Natural killer cell treated with Interleukin-12 subunit alpha and Interleukin-12 subunit beta and Interleukin-15 and Interleukin-18, amount 100 ng/mL, for 72 hours (primary cell): ENCODE measurements around the gene CAMKK2. TPM values are rescaled to one million over a fixed set of nuclear protein-coding genes. Genes with fewer than 3 reads are reported as not detected.
"Not testable (repeated sequence)": the region's sequence is repeated elsewhere in the genome, so short reads cannot be mapped to it uniquely, and the experiment has no call there.

Experiments used
- ATAC-seq, 2 donors: fragments of 150-1000 bp; cut with Tn5 transposase in 1 of 2; sonication (Bioruptor Pico), chemical (Tn5 transposase) in 1 of 2; 2 replicates each; pipeline ENCODE4 v1.10.0; 2021
- DNase-seq: peaks from one replicate; pipeline ENCODE4 v3.0.0; 2022; ENCODE audit warnings: low spot score
- H3K27ac Mint-ChIP-seq, 2 donors: 1 replicate in 1 of 2; 2 replicates in 1 of 2; pipeline ENCODE4 v1.8.0; 2022; ENCODE audit warnings: mixed read lengths in 2 of 2, mild to moderate bottlenecking in 1 of 2, moderate library complexity in 1 of 2
- H3K27me3 Mint-ChIP-seq, 2 donors: 1 replicate in 1 of 2; 2 replicates in 1 of 2; pipeline ENCODE4 v1.8.0; 2022; ENCODE audit warnings: mixed read lengths in 2 of 2
- H3K36me3 Mint-ChIP-seq: one replicate; pipeline ENCODE4 v1.8.0; 2022; ENCODE audit warnings: mixed read lengths
- H3K4me1 Mint-ChIP-seq, 2 donors: 1 replicate in 1 of 2; 2 replicates in 1 of 2; pipeline ENCODE4 v1.8.0; 2022; ENCODE audit warnings: low read depth in 2 of 2, mixed read lengths in 2 of 2, mild to moderate bottlenecking in 1 of 2
- H3K4me3 Mint-ChIP-seq: one replicate; pipeline ENCODE4 v1.8.0; 2022; ENCODE audit warnings: mixed read lengths
- H3K9me3 Mint-ChIP-seq: 2 replicates; pipeline ENCODE4 v1.8.0; 2022; ENCODE audit warnings: mixed read lengths
- total RNA-seq, 2 donors: library from RNA; stranded (reverse); gene quantifications; one replicate each; pipeline ENCODE4 v1.2.3, GENCODE V29; 2022

The CAMKK2 gene
- total RNA-seq, 2 donors from 2014 or later = 24.7 to 48.4 TPM

GRCh38 chr12:121293603-121294002 lies 2.9 kb downstream of the CAMKK2 start:
- H3K27ac Mint-ChIP-seq = no peak overlapping the region
- peaks cover 6 to 11% of the 10 kb centered on the region in 2 donors for H3K4me1 Mint-ChIP-seq
- no peaks in the 10 kb centered on the region for H3K9me3 Mint-ChIP-seq
- DNase-seq (no peak), ATAC-seq (no peak)
- no peak overlapping the region for H3K4me3 Mint-ChIP-seq
- no peaks in the 10 kb centered on the region for H3K36me3 Mint-ChIP-seq
- H3K27me3 Mint-ChIP-seq = no peaks in the 10 kb centered on the region

DNA sequence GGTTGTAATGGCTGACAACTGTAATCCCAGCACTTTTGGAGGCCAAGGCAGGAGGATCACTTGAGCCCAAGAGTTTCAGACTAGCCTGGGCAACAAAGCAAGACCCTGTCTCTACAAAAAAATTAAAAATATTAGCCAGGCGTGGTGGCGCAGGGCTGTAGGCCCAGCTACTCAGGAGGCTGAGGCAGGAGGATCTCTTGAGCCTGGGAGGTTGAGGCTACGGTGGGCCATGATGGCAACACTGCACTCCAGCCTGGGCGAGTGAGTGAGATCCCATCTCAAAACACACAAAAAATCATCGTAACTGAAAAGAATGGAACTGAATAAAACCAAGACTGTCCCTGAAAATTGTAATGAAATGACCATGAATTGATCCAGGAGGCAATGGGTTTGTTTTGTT lies 6.1 kb downstream of the CAMKK2 start:
- Mint-ChIP-seq H3K4me3 (no peak overlapping the region), H3K27ac (no peak overlapping the region), H3K36me3 (no peaks in the 10 kb centered on the region), H3K4me1 (peaks cover 1 to 5% of the 10 kb centered on the region in 2 donors), H3K27me3 (no peaks in the 10 kb centered on the region), H3K9me3 (no peaks in the 10 kb centered on the region)
- DNase-seq (no peak), ATAC-seq (no peak)

DNA sequence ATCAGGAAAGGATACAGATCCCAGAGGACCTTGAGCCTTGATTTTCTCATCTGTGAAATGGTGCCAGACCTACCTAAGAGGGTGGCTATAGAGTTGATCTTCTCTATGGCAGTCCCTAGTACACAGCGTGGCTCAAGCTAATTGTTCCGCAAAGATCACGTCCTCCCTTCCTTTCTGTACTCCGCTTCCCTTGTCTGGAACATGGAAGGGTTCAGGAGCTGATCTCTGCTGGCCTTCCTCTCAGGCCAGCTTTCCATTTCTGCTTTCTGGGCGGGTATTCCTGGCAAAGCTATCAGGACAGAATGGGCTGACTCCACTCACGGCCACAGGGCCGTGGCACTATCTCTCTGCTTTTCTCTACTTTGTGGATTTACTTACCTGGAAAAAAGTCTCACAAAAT lies 6.5 kb downstream of the CAMKK2 start:
- ATAC-seq (no peak), DNase-seq (no peak)
- H3K27ac Mint-ChIP-seq = no peak overlapping the region
- peaks cover 0 to 2% of the 10 kb centered on the region in 2 donors for H3K4me1 Mint-ChIP-seq
- H3K9me3 Mint-ChIP-seq = no peaks in the 10 kb centered on the region
- H3K27me3 Mint-ChIP-seq = no peaks in the 10 kb centered on the region
- no peak overlapping the region for H3K4me3 Mint-ChIP-seq
- H3K36me3 Mint-ChIP-seq = no peaks in the 10 kb centered on the region

DNA sequence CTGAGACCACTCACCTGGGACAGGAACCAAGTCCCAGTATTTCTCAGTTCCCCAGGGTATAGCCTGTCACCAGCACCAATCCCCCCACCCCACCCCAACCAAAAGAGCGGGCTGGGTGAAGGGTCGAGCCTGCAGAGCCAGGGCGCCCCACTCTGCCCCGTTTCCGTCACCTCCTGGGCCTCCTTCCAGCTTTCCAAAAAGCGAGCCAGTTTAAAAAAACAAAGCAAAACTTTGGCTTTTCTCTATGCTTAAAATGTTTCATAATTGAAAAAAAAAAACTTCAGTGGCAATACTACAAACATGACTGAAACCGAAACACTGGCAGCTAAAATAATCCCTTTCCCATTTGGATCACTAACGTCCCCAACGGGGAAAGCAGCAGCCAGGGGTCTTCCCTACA lies 7.5 kb downstream of the CAMKK2 start:
- no peaks in the 10 kb centered on the region for H3K27me3 Mint-ChIP-seq
- no peaks in the 10 kb centered on the region for H3K36me3 Mint-ChIP-seq
- H3K9me3 Mint-ChIP-seq = no peaks in the 10 kb centered on the region
- H3K4me3 Mint-ChIP-seq = no peak overlapping the region
- DNase-seq = no peak
- H3K27ac Mint-ChIP-seq = no peak overlapping the region
- peaks cover 0 to 2% of the 10 kb centered on the region in 2 donors for H3K4me1 Mint-ChIP-seq
- no peak for ATAC-seq

DNA sequence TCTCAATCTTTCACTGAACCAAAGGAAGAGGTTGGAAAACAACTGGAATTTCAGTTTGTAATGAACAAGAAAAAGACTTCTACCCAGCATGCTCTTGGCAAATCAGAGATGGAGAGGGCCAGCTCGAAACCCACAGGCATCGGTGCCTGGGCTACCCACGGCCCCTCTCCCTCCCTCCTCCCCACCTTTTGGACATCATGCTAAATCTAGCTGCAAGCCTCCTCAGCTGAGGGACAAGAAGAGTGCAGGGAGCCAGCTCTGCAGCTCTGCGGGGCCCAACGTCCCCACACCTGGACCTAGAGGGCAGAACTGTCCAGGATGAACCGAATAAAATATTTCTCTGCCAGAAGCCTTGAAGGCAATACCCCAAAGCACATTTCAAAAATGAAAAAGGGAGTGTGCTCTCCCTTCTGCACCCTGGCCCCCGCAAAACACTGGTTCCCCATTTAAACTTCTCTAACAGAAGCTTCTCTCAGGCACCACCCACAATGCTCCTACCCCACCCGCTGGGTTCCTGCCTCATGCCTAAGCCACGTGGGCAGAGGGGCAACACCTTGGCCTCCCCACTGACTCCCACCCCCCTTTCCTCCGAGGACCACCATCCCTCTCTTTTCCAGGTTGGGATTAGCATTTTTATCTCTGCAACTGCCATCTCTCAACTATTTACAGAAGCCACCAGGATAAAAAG lies 8.2 kb downstream of the CAMKK2 start:
- H3K4me3 Mint-ChIP-seq = no peak overlapping the region
- H3K9me3 Mint-ChIP-seq = no peaks in the 10 kb centered on the region
- H3K4me1 Mint-ChIP-seq = peaks cover 0 to 2% of the 10 kb centered on the region in 2 donors
- no peak overlapping the region for H3K27ac Mint-ChIP-seq
- DNase-seq (no peak), ATAC-seq (no peak)
- no peaks in the 10 kb centered on the region for H3K36me3 Mint-ChIP-seq
- no peaks in the 10 kb centered on the region for H3K27me3 Mint-ChIP-seq

- ATAC-seq (no peak), DNase-seq (no peak)
- H3K4me1 Mint-ChIP-seq = peaks cover 0 to 2% of the 10 kb centered on the region in 2 donors
- H3K9me3 Mint-ChIP-seq = no peaks in the 10 kb centered on the region
- H3K27me3 Mint-ChIP-seq = no peaks in the 10 kb centered on the region
- no peak overlapping the region for H3K4me3 Mint-ChIP-seq
- H3K36me3 Mint-ChIP-seq = no peaks in the 10 kb centered on the region
- H3K27ac Mint-ChIP-seq = no peak overlapping the region
These were observed 9.1 kb downstream of the CAMKK2 start for GRCh38 chr12:121287267-121287954.

- H3K4me1 Mint-ChIP-seq = no peaks in the 10 kb centered on the region
- H3K27ac Mint-ChIP-seq = no peak overlapping the region
- DNase-seq = no peak
- no peaks in the 10 kb centered on the region for H3K36me3 Mint-ChIP-seq
- ATAC-seq = no peak
- no peaks in the 10 kb centered on the region for H3K9me3 Mint-ChIP-seq
- H3K4me3 Mint-ChIP-seq = no peak overlapping the region
- H3K27me3 Mint-ChIP-seq = no peaks in the 10 kb centered on the region
These were observed 10.7 kb downstream of the CAMKK2 start for GRCh38 chr12:121285856-121286255.

GRCh38 chr12:121284551-121285390 lies 11.7 kb downstream of the CAMKK2 start:
- Mint-ChIP-seq H3K4me1 (no peaks in the 10 kb centered on the region), H3K36me3 (no peaks in the 10 kb centered on the region), H3K27ac (no peak overlapping the region), H3K27me3 (no peaks in the 10 kb centered on the region), H3K9me3 (no peaks in the 10 kb centered on the region), H3K4me3 (no peak overlapping the region)
- no peak for ATAC-seq
- DNase-seq = no peak

- Mint-ChIP-seq H3K4me1 (no peaks in the 10 kb centered on the region), H3K36me3 (no peaks in the 10 kb centered on the region), H3K27ac (no peak overlapping the region), H3K9me3 (no peaks in the 10 kb centered on the region), H3K4me3 (no peak overlapping the region), H3K27me3 (no peaks in the 10 kb centered on the region)
- DNase-seq (no peak), ATAC-seq (no peak)
These were observed 12.7 kb downstream of the CAMKK2 start for GRCh38 chr12:121283841-121284240.

DNA sequence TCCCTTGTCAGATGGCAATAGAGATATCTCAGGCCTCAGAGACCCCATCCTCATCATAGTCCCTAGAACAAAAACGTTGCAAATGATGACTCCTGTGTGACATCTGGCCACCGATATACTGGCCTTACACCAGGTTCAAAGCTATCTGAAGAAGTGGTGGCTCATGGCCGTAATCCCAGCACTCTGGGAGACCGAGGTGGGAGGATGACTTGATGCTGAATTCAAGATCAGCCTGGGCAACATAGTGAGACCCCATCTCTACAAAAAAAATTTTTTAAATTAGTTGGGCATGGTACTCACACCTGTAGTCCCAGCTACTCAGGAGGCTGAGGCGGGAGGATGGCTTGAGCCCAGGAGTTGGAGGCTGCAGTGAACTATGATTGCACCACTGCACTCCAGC lies 13.1 kb downstream of the CAMKK2 start:
- DNase-seq (no peak), ATAC-seq (no peak)
- no peaks in the 10 kb centered on the region for H3K4me1 Mint-ChIP-seq
- no peaks in the 10 kb centered on the region for H3K36me3 Mint-ChIP-seq
- H3K4me3 Mint-ChIP-seq = no peak overlapping the region
- no peak overlapping the region for H3K27ac Mint-ChIP-seq
- H3K27me3 Mint-ChIP-seq = no peaks in the 10 kb centered on the region
- H3K9me3 Mint-ChIP-seq = no peaks in the 10 kb centered on the region

DNA sequence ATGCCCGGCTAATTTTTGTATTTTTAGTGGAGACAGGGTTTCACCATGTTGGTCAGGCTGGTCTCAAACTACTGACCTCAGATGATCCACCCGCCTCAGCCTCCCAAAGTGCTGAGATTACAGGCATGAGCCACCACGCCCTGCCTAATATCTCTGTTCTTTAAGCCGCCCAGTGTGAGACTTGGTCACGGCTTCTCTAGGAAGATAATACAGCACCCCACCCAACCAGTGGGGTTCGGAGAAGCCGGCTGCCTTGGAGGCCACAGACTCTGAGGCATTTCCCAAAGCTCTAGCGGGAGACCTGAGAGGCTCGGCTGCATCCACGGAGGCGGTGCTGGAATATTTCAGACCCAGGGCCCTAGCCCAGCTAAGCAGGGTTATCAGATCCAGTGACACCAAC lies 13.6 kb downstream of the CAMKK2 start:
- not testable (repeated sequence) for ATAC-seq, H3K36me3 Mint-ChIP-seq, H3K27ac Mint-ChIP-seq, H3K9me3 Mint-ChIP-seq, H3K4me3 Mint-ChIP-seq, H3K27me3 Mint-ChIP-seq, H3K4me1 Mint-ChIP-seq, DNase-seq

DNA sequence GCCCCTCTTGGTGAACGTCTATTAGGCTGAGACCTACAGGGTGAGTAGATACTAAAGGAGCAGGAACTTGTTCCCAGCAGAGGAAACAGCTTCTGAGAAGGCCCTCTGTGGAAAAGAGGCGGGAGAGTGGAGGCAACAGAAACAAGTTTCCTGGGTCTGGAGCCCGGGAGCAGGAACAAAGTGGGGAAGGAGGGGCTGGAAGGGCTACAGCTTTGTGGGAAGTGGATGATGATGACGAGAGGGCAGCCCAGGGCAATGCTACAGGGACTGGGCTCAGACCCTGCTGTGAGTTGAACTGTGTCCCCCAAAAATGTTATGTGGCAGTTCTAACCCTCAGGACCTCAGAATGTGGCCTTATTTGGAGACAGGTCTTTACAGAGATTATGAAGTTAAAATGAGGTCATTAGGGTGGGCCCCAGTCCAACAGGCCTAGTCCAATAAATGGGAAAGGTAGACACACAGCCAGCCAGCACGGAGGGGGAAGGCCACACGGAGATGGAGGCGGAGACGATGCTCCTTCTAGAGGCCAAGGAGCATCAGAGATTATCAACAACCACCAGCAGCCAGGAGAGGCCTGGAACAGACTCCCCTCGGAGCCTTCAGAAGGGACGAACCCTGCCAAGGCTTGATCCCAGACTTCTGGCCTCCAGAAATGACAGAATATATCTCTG lies 14.3 kb downstream of the CAMKK2 start:
- H3K9me3 Mint-ChIP-seq = no peaks in the 10 kb centered on the region
- no peak overlapping the region for H3K4me3 Mint-ChIP-seq
- H3K27me3 Mint-ChIP-seq = no peaks in the 10 kb centered on the region
- H3K4me1 Mint-ChIP-seq = peaks cover 2 to 3% of the 10 kb centered on the region in 2 donors
- DNase-seq (no peak), ATAC-seq (no peak)
- no peak overlapping the region for H3K27ac Mint-ChIP-seq
- H3K36me3 Mint-ChIP-seq = no peaks in the 10 kb centered on the region

GRCh38 chr12:121281116-121281515 lies 15.4 kb downstream of the CAMKK2 start:
- H3K4me3 Mint-ChIP-seq, DNase-seq, H3K4me1 Mint-ChIP-seq, H3K27me3 Mint-ChIP-seq, H3K36me3 Mint-ChIP-seq, ATAC-seq, H3K9me3 Mint-ChIP-seq, H3K27ac Mint-ChIP-seq: not testable (repeated sequence)

DNA sequence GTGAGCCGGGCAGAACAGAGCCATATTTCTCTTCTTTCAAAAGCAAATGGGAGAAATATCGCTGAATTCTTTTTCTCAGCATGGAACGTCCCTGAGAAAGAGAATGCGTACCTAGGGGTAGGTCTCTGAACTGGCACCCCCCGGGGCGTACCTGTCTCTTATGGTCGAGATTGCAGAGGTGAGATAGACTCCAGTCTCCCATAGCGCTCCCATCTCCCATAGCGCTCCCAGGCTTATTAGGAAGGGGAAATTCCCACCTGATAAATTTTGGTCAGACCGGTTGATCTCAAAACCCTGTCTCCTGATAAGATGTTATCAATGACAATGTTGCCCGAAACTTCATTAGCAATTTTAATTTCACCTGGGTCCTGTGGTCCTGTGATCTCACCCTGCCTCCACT lies 16.0 kb downstream of the CAMKK2 start:
- H3K27me3 Mint-ChIP-seq = not testable (repeated sequence)

More for the DNA sequence above, 16.0 kb downstream of the CAMKK2 start:
- H3K36me3 Mint-ChIP-seq, H3K4me1 Mint-ChIP-seq, ATAC-seq, H3K27ac Mint-ChIP-seq, H3K9me3 Mint-ChIP-seq, H3K4me3 Mint-ChIP-seq, DNase-seq: not testable (repeated sequence)
